ENCODE results near the gene JARID2.

The JARID2 gene

GRCh38 chr6:15549371-15549770 lies 303.5 kb downstream of the JARID2 start:
- DNase-seq (ENCODE audit: low read depth): no peak

GRCh38 chr6:15550546-15551123 lies 304.8 kb downstream of the JARID2 start:
- no peak for DNase-seq (ENCODE audit: low read depth)

GRCh38 chr6:15551262-15551661 lies 305.4 kb downstream of the JARID2 start:
- no peak for DNase-seq (ENCODE audit: low read depth)

GRCh38 chr6:15551798-15552197 lies 305.9 kb downstream of the JARID2 start:
- no peak for DNase-seq (ENCODE audit: low read depth)

GRCh38 chr6:15553031-15553430 lies 307.2 kb downstream of the JARID2 start:
- DNase-seq (ENCODE audit: low read depth): no peak

GRCh38 chr6:15553736-15554294 lies 307.9 kb downstream of the JARID2 start:
- DNase-seq (ENCODE audit: low read depth): no peak

GRCh38 chr6:15554728-15555100 lies 308.8 kb downstream of the JARID2 start:
- no peak for DNase-seq (ENCODE audit: low read depth)

GRCh38 chr6:15555101-15556038 lies 309.5 kb downstream of the JARID2 start:
- no peak for DNase-seq (ENCODE audit: low read depth)

GRCh38 chr6:15556711-15557110 lies 310.8 kb downstream of the JARID2 start:
- no peak for DNase-seq (ENCODE audit: low read depth)

GRCh38 chr6:15557174-15557573 lies 311.3 kb downstream of the JARID2 start:
- no peak for DNase-seq (ENCODE audit: low read depth)

GRCh38 chr6:15560713-15561112 lies 314.8 kb downstream of the JARID2 start:
- no peak for DNase-seq (ENCODE audit: low read depth)

- DNase-seq (ENCODE audit: low read depth): no peak
Measured at GRCh38 chr6:15561447-15562199, 315.8 kb downstream of the JARID2 start.

- no peak for DNase-seq (ENCODE audit: low read depth)
Measured at GRCh38 chr6:15562977-15563376, 317.1 kb downstream of the JARID2 start.

GRCh38 chr6:15569035-15569995 lies 323.4 kb downstream of the JARID2 start:
- DNase-seq (ENCODE audit: low read depth): no peak

GRCh38 chr6:15570171-15570570 lies 324.3 kb downstream of the JARID2 start:
- no peak for DNase-seq (ENCODE audit: low read depth)

All from activated T-helper 1 cell treated with Interleukin-2 at 50 U/mL for 16 hours (primary cell).